Measurements from ENCODE around the gene NOXRED1. TPM values are rescaled to one million over a fixed set of nuclear protein-coding genes. Genes with fewer than 3 reads are reported as not detected.

The NOXRED1 gene
- total RNA-seq, 1 donor from 2014 or later, result 0.35 TPM

DNA sequence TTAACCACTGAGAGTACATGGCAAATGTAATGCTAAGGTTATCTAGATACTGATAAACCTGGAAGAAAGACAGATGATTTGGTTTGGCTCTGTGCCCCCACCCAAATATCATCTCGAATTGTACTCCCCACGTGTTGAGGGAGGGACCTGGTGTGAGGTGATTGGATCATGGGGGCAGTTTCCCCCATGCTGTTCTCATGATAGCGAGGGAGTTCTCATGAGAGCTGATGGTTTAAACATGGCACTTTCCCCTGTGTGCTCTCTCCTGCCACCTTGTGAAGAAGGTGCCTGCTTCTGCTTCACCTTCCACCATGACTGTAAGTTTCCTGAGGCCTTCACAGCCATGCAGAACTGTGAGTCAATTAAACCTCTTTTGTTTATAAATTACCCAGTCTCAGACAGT, 14.2 kb downstream of the NOXRED1 start:
- TF ChIP-seq, protein P1, sequence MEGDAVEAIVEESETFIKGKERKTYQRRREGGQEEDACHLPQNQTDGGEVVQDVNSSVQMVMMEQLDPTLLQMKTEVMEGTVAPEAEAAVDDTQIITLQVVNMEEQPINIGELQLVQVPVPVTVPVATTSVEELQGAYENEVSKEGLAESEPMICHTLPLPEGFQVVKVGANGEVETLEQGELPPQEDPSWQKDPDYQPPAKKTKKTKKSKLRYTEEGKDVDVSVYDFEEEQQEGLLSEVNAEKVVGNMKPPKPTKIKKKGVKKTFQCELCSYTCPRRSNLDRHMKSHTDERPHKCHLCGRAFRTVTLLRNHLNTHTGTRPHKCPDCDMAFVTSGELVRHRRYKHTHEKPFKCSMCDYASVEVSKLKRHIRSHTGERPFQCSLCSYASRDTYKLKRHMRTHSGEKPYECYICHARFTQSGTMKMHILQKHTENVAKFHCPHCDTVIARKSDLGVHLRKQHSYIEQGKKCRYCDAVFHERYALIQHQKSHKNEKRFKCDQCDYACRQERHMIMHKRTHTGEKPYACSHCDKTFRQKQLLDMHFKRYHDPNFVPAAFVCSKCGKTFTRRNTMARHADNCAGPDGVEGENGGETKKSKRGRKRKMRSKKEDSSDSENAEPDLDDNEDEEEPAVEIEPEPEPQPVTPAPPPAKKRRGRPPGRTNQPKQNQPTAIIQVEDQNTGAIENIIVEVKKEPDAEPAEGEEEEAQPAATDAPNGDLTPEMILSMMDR (IDR thresholded peaks at IDR 0.05), result peak; percentile 35
- Mint-ChIP-seq H3K9me3 (ENCODE audit: unreplicated experiment) (no peaks in the 10 kb centered on the region), H3K27me3 (ENCODE audit: unreplicated experiment) (no peaks in the 10 kb centered on the region), H3K4me1 (ENCODE audit: unreplicated experiment) (no peaks in the 10 kb centered on the region), H3K27ac (ENCODE audit: unreplicated experiment) (no peak overlapping the region), H3K36me3 (ENCODE audit: unreplicated experiment) (no peaks in the 10 kb centered on the region), H3K4me3 (ENCODE audit: unreplicated experiment) (no peak overlapping the region)
- DNase-seq (ENCODE audit: extremely low spot score, unreplicated experiment), result no peak

DNA sequence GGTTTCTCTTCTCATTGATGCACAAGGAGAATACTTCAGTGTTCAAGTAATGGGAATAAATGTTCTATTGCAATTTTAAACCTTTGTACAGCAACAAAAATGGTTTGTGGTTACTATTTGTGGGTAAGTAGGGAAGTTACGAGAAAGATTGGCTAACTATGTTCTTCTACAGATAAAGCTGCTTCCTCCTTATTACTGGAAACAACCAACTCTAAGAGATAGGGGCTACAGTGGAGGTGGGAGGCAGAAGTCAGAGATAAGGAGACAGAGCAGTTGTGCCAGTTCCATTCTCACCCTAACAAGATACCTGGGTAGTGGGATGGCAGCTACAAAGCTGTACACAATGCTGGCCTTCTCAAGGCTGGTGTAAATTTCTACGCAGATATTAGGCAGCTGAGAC, 16.2 kb downstream of the NOXRED1 start:
- H3K4me1 Mint-ChIP-seq (ENCODE audit: unreplicated experiment), result no peaks in the 10 kb centered on the region
- DNase-seq (ENCODE audit: extremely low spot score, unreplicated experiment), result no peak
- H3K9me3 Mint-ChIP-seq (ENCODE audit: unreplicated experiment), result no peaks in the 10 kb centered on the region
- H3K27me3 Mint-ChIP-seq (ENCODE audit: unreplicated experiment), result no peaks in the 10 kb centered on the region
- H3K36me3 Mint-ChIP-seq (ENCODE audit: unreplicated experiment), result no peaks in the 10 kb centered on the region
- TF ChIP-seq, protein P1 (IDR thresholded peaks at IDR 0.05), result no peak
- no peak overlapping the region for H3K27ac Mint-ChIP-seq (ENCODE audit: unreplicated experiment)
- no peak overlapping the region for H3K4me3 Mint-ChIP-seq (ENCODE audit: unreplicated experiment)

DNA sequence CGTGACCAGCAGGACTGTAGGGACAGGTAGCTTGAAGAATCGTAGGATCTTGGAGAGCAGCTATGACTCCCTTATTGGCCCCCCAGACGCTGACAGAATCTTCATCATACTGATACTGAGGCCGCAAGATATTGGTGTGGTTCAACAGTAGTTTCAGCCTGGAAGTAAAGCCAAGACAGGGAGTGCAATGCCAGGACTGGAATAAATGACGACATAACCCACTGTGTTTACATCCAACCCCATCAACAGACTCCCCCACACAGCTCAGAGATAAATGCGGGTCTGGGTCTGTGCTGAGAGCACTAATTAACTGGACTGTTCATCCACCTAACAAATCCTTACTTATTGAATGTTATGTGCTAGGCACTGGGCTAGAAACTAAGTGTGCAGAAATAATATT, 16.6 kb downstream of the NOXRED1 start:
- DNase-seq (ENCODE audit: extremely low spot score, unreplicated experiment), result no peak

DNA sequence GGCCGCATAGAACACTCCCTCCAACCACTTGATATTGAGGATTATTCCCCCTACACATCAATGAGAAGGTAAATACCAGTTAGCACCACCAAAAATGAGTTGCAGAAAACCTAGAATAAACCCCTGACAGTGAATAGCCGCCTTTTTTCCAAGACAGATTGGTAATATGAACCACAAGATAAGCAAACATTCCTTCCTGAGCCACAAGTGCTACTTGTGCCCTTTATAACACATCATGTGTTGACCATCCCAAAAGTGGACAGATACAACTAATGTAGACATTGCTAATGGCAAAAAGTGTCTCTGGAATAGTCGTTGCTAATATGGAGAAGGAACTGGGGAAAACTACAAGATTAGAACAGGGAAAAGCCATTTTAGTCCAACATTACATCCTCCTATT, 17.2 kb downstream of the NOXRED1 start:
- no peak for DNase-seq (ENCODE audit: extremely low spot score, unreplicated experiment)
- H3K4me3 Mint-ChIP-seq (ENCODE audit: unreplicated experiment), result no peak overlapping the region
- no peak overlapping the region for H3K27ac Mint-ChIP-seq (ENCODE audit: unreplicated experiment)

More for the DNA sequence above, 16.6 kb downstream of the NOXRED1 start:
- Mint-ChIP-seq H3K4me3 (ENCODE audit: unreplicated experiment) (no peak overlapping the region), H3K27ac (ENCODE audit: unreplicated experiment) (no peak overlapping the region), H3K27me3 (ENCODE audit: unreplicated experiment) (no peaks in the 10 kb centered on the region), H3K4me1 (ENCODE audit: unreplicated experiment) (no peaks in the 10 kb centered on the region), H3K9me3 (ENCODE audit: unreplicated experiment) (no peaks in the 10 kb centered on the region), H3K36me3 (ENCODE audit: unreplicated experiment) (no peaks in the 10 kb centered on the region)
- TF ChIP-seq, protein P1 (IDR thresholded peaks at IDR 0.05), result no peak

DNA sequence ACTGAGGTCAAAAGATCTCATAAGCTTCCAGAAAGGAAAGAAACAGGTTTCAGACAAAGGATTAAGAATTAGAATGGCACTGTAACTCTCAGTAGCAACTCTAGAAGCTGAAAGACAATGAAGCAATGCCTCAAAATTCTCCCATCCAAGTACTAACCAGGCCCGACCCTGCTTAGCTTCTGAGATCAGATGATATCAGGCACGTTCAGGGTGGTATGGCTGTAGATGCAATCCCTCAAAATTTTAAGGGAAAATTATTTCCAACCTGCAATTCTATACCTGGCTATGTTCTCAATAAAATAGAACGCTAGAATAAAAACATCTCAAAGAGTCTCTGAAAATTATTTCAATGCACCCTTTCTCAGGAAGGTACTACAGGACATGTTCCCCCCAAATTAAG, 19.6 kb downstream of the NOXRED1 start:
- Mint-ChIP-seq H3K27me3 (ENCODE audit: unreplicated experiment) (peaks cover 6% of the 10 kb centered on the region), H3K4me3 (ENCODE audit: unreplicated experiment) (no peak overlapping the region), H3K36me3 (ENCODE audit: unreplicated experiment) (no peaks in the 10 kb centered on the region), H3K4me1 (ENCODE audit: unreplicated experiment) (no peaks in the 10 kb centered on the region), H3K9me3 (ENCODE audit: unreplicated experiment) (no peaks in the 10 kb centered on the region), H3K27ac (ENCODE audit: unreplicated experiment) (no peak overlapping the region)
- no peak for DNase-seq (ENCODE audit: extremely low spot score, unreplicated experiment)
- TF ChIP-seq, protein P1 (IDR thresholded peaks at IDR 0.05), result no peak

More for the DNA sequence above, 17.2 kb downstream of the NOXRED1 start:
- Mint-ChIP-seq H3K9me3 (ENCODE audit: unreplicated experiment) (no peaks in the 10 kb centered on the region), H3K4me1 (ENCODE audit: unreplicated experiment) (no peaks in the 10 kb centered on the region), H3K36me3 (ENCODE audit: unreplicated experiment) (no peaks in the 10 kb centered on the region), H3K27me3 (ENCODE audit: unreplicated experiment) (no peaks in the 10 kb centered on the region)
- TF ChIP-seq, protein P1 (IDR thresholded peaks at IDR 0.05), result no peak

Data from osteocyte (in vitro differentiated cells).